Hematopoietic multipotent progenitor cell treated with erythropoietin and hydrocortisone succinate and interleukin-3 and kit ligand, for 8 days (in vitro differentiated cells): ENCODE data around the gene GRHL1.

ENCODE experiments used
- DNase-seq: peaks from one replicate; pipeline ENCODE4 v3.0.0-alpha.2; 2015

The GRHL1 gene

DNA sequence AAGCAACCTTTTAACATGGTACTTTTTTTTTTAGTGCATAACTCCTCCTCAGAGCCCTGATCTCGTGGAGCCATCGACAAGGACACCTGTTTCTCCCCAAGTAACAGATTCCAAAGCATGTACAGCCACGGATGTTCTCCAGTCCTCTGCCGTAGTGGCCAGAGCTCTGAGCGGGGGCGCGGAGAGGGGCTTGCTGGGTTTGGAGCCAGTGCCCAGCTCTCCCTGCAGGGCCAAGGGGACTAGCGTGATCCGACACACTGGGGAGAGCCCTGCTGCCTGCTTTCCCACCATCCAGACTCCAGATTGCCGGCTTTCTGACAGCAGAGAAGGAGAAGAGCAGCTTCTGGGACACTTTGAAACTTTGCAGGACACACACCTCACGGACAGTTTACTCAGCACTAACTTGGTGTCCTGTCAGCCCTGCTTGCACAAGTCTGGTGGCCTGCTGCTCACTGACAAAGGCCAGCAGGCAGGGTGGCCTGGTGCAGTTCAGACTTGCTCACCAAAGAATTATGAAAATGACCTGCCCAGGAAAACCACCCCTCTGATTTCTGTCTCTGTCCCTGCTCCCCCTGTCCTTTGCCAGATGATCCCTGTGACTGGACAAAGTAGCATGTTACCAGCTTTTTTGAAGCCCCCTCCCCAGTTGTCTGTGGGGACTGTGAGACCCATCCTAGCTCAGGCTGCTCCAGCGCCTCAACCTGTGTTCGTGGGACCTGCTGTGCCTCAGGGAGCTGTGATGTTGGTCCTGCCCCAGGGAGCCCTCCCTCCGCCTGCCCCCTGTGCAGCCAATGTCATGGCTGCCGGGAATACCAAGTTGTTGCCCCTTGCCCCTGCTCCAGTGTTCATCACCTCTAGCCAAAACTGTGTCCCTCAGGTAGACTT is 96.4 kb downstream of the GRHL1 start:
- no peak for DNase-seq

DNA sequence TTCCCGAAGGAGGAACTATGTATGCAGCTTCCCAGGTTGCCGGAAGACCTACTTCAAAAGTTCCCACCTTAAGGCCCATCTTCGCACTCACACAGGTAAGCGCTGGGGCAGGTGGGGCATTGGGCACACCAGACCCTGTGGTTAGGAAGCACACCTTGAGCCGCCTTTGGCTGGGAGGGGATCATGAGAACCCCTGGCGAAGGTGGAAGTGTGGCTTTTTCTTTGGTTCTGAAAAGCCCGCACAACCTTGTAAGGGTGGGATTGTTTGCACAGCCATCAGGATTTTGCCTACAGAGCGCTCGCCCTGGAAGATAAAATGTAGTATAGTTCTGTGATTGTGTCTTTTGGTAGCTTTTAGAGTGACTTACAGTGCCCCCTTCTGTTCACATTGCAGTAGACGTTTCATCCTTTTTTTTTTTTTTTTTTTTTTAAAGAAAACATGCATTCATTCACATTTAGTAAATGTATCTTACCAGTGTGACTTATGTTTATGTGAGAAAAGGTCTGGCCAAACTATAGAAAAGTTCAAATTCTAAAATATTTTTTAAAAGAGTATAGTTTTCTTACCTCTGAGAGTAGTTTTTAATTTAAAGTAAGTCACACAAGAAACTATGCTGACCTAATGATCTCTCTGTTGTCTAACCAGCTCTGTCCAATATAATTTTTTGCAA is 97.1 kb downstream of the GRHL1 start:
- peak; percentile 69 for DNase-seq
